K562 (cell line): ENCODE results near the gene GNAI1. TPM values are rescaled to one million over a fixed set of nuclear protein-coding genes. Genes with fewer than 3 reads are reported as not detected.

ENCODE experiments used
- MXI1 ChIP-seq: IDR thresholded peaks from 2 replicates; pipeline ENCODE4 v1.6.1; 2011; ENCODE audit warnings: low read depth, mild to moderate bottlenecking, improper control_type of control experiment, low read length
- NFYB ChIP-seq: IDR thresholded peaks from 2 replicates; pipeline ENCODE4 v1.6.1; 2011; ENCODE audit warnings: mild to moderate bottlenecking, moderate library complexity; ENCODE audit not compliant: insufficient read length; ENCODE audit errors: extremely low read depth
- POU5F1 ChIP-seq: fragments of 150-350 bp; IDR thresholded peaks from 2 replicates; pipeline ENCODE4 v1.6.1; 2014; ENCODE audit warnings: borderline replicate concordance, low read length, low read depth, mild to moderate bottlenecking; ENCODE audit not compliant: partially characterized antibody
- TBL1XR1 ChIP-seq, 2 experiments: IDR thresholded peaks; 2 replicates each; pipeline ENCODE4 v1.6.1; 2012; ENCODE audit warnings: improper control_type of control experiment in 2 of 2, low read length in 2 of 2, mild to moderate bottlenecking in 1 of 2
- U2AF1 ChIP-seq: fragments of 200-400 bp; formaldehyde crosslinking; optimal IDR thresholded peaks from 2 replicates; pipeline ENCODE3; 2017; ENCODE audit warnings: mild to moderate bottlenecking, low read depth, low read length, moderate library complexity
- polyA plus RNA-seq, 8 experiments: library from polyadenylated mRNA; depleted of rRNA in 4 of 8; stranded (reverse) in 5 of 8; unstranded in 3 of 8; fragments of >200 nt; fragmentation: Nextera tagmentation in 2 of 8; fragmentation: Illumina TruSeq in 1 of 8; extraction: Ambion mirVana in 2 of 8; extraction: Trizol in 1 of 8; gene quantifications; 2 replicates each; pipeline versions ENCODE4 v1.2.1 to v1.2.3, GENCODE V29; 2011 to 2014; ENCODE audit warnings: inconsistent platforms in 1 of 8, missing spikeins in 1 of 8
- total RNA-seq, 7 experiments: library from RNA; depleted of rRNA in 6 of 7; stranded (reverse); fragments of >200 nt in 6 of 7; fragmentation: Illumina TruSeq in 2 of 7; extraction: Trizol in 2 of 7; gene quantifications; 2 replicates each; pipeline versions ENCODE4 v1.2.1 to v1.2.3, GENCODE V29; 2011 to 2021; ENCODE audit warnings: low replicate concordance in 1 of 7
- TF ChIP-seq, protein P1 (sequence below): sonication (generic); formaldehyde crosslinking; IDR thresholded peaks from 2 replicates; pipeline ENCODE4 v1.8.0; 2023; ENCODE audit warnings: mild to moderate bottlenecking, missing genetic modification reagents
- TF ChIP-seq, protein P2 (sequence below): fragments of 250-450 bp; sonication (Bioruptor Pico); IDR thresholded peaks from 2 replicates; pipeline ENCODE4 v1.8.0; 2021; ENCODE audit warnings: moderate library complexity, mild to moderate bottlenecking, inconsistent platforms

Gene GNAI1
- total and polyA plus RNA-seq, 9 of the 15 experiments (the other 6 are each of a cell fraction or from before 2014, with no cell fraction given): 0.03 to 0.13 (median 0.08) TPM; not detected in 6

DNA sequence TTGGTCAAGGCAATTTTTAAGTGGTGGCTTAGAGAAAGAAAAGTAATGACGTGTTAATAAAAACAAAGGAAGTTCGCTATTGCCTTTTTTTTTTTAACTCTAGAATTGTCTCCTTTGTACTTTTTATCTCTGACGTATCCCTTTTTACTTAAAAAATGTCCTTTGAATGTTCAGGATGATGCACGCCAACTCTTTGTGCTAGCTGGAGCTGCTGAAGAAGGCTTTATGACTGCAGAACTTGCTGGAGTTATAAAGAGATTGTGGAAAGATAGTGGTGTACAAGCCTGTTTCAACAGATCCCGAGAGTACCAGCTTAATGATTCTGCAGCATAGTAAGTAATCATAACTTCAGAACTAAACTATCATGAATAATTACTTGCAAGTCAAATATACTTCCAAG lies 64.4 kb downstream of the GNAI1 start (continued):
- TF ChIP-seq, protein P1, sequence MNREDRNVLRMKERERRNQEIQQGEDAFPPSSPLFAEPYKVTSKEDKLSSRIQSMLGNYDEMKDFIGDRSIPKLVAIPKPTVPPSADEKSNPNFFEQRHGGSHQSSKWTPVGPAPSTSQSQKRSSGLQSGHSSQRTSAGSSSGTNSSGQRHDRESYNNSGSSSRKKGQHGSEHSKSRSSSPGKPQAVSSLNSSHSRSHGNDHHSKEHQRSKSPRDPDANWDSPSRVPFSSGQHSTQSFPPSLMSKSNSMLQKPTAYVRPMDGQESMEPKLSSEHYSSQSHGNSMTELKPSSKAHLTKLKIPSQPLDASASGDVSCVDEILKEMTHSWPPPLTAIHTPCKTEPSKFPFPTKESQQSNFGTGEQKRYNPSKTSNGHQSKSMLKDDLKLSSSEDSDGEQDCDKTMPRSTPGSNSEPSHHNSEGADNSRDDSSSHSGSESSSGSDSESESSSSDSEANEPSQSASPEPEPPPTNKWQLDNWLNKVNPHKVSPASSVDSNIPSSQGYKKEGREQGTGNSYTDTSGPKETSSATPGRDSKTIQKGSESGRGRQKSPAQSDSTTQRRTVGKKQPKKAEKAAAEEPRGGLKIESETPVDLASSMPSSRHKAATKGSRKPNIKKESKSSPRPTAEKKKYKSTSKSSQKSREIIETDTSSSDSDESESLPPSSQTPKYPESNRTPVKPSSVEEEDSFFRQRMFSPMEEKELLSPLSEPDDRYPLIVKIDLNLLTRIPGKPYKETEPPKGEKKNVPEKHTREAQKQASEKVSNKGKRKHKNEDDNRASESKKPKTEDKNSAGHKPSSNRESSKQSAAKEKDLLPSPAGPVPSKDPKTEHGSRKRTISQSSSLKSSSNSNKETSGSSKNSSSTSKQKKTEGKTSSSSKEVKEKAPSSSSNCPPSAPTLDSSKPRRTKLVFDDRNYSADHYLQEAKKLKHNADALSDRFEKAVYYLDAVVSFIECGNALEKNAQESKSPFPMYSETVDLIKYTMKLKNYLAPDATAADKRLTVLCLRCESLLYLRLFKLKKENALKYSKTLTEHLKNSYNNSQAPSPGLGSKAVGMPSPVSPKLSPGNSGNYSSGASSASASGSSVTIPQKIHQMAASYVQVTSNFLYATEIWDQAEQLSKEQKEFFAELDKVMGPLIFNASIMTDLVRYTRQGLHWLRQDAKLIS (CRISPR knock-in tag): no peak
- TF ChIP-seq NFYB (no peak), POU5F1 (no peak), U2AF1 (no peak), TBL1XR1 (IDR thresholded peaks at IDR 0.05; ENCODE audit: low read length in 2 of 2) (no peak), MXI1 (no peak)
- TF ChIP-seq, protein P2, sequence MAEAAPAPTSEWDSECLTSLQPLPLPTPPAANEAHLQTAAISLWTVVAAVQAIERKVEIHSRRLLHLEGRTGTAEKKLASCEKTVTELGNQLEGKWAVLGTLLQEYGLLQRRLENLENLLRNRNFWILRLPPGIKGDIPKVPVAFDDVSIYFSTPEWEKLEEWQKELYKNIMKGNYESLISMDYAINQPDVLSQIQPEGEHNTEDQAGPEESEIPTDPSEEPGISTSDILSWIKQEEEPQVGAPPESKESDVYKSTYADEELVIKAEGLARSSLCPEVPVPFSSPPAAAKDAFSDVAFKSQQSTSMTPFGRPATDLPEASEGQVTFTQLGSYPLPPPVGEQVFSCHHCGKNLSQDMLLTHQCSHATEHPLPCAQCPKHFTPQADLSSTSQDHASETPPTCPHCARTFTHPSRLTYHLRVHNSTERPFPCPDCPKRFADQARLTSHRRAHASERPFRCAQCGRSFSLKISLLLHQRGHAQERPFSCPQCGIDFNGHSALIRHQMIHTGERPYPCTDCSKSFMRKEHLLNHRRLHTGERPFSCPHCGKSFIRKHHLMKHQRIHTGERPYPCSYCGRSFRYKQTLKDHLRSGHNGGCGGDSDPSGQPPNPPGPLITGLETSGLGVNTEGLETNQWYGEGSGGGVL (CRISPR knock-in tag): no peak
